PC-3 (cell line): ENCODE data around the gene PRC1. TPM values are rescaled to one million over a fixed set of nuclear protein-coding genes. Genes with fewer than 3 reads are reported as not detected.

Source experiments
- ATAC-seq: fragments of 200-7000 bp; cut with Tn5 transposase; 2 replicates; pipeline ENCODE4 v1.9.1; 2020; ENCODE audit warnings: mild to moderate bottlenecking, moderate library complexity
- BruUV-seq: library from RNA; stranded (reverse); fragments of 400-500 nt; replicated peaks from 2 replicates; lab custom pipeline; 2021; lab: Mats Ljungman, UMichigan
- CTCF ChIA-PET: fragments of 300-600 bp; sonication (Branson Sonifier 250); formaldehyde crosslinking; loops from one replicate; lab custom pipeline; 2022; ENCODE audit warnings: antibody characterized with exemption; lab: Charles Lee
- POLR2A ChIA-PET: fragments of 300-600 bp; sonication (Branson Sonifier 250); formaldehyde crosslinking; loops from one replicate; lab custom pipeline; 2022; ENCODE audit warnings: antibody characterized with exemption; ENCODE audit not compliant: unreplicated experiment; lab: Charles Lee
- DNase-seq: peaks from one replicate; pipeline ENCODE4 v3.0.0-alpha.2; 2015
- H2AFZ ChIP-seq: fragments of 300-600 bp; sonication (generic); 2 replicates; pipeline ENCODE4 v1.6.0; 2016; ENCODE audit warnings: antibody characterized with exemption, low read length
- H3F3A ChIP-seq: fragments of 300-600 bp; sonication (generic); one replicate; pipeline ENCODE4 v1.6.0; 2017; ENCODE audit warnings: antibody characterized with exemption, low read length, control low read depth, mild to moderate bottlenecking; ENCODE audit not compliant: unreplicated experiment
- H3K27ac ChIP-seq: fragments of 300-600 bp; sonication (generic); 2 replicates; pipeline ENCODE4 v1.5.1; 2016; ENCODE audit warnings: mild to moderate bottlenecking, low read length
- H3K27me3 ChIP-seq: fragments of 300-600 bp; sonication (generic); 2 replicates; pipeline ENCODE4 v1.6.1; 2016; ENCODE audit warnings: low read length, mixed read lengths
- H3K36me3 ChIP-seq: fragments of 300-600 bp; sonication (generic); 2 replicates; pipeline ENCODE4 v1.6.1; 2016; ENCODE audit warnings: low read depth, mixed run types, low read length, mixed read lengths
- H3K4me1 ChIP-seq: fragments of 300-600 bp; sonication (generic); 2 replicates; pipeline ENCODE4 v1.5.1; 2016; ENCODE audit warnings: low read length; ENCODE audit not compliant: insufficient read depth
- H3K4me2 ChIP-seq: fragments of 300-600 bp; sonication (generic); 2 replicates; pipeline ENCODE4 v1.6.0; 2016; ENCODE audit warnings: low read length
- H3K4me3 ChIP-seq: fragments of 300-600 bp; sonication (generic); 2 replicates; pipeline ENCODE4 v1.5.1; 2016; ENCODE audit warnings: mild to moderate bottlenecking, low read length, mixed read lengths
- H3K79me2 ChIP-seq: fragments of 300-600 bp; sonication (generic); 2 replicates; pipeline ENCODE4 v1.6.1; 2017; ENCODE audit warnings: low read length, mixed read lengths
- H3K9ac ChIP-seq: fragments of 300-600 bp; sonication (generic); 2 replicates; pipeline ENCODE4 v1.6.0; 2016; ENCODE audit warnings: mild to moderate bottlenecking, low read length
- H3K9me2 ChIP-seq: fragments of 300-600 bp; sonication (generic); replicated peaks from 2 replicates; pipeline ENCODE4 v1.6.1; 2016; ENCODE audit warnings: mixed run types, low read length, mixed read lengths
- H3K9me3 ChIP-seq: fragments of 300-600 bp; sonication (generic); 2 replicates; pipeline ENCODE4 v1.6.1; 2016; ENCODE audit warnings: low read length, mixed read lengths
- H4K20me1 ChIP-seq: fragments of 300-600 bp; sonication (generic); 2 replicates; pipeline ENCODE4 v1.6.1; 2016; ENCODE audit warnings: low read length, mixed read lengths
- EZH2 ChIP-seq: fragments of 300-600 bp; sonication (generic); IDR thresholded peaks from one replicate; pipeline ENCODE4 v1.6.1; 2017; ENCODE audit warnings: antibody characterized with exemption, mild to moderate bottlenecking, low read length; ENCODE audit not compliant: unreplicated experiment
- EZH2phosphoT487 ChIP-seq: fragments of 300-600 bp; sonication (generic); IDR thresholded peaks from 2 replicates; pipeline ENCODE4 v1.6.1; 2018; ENCODE audit warnings: mild to moderate bottlenecking, antibody characterized with exemption, low read length, borderline replicate concordance
- intact Hi-C: fragments of 100-400 bp; cut with micrococcal nuclease; formaldehyde crosslinking; loops from 2 replicates; pipeline ENCODE4 v1.9.0; 2023
- total RNA-seq: library from RNA; depleted of rRNA; stranded (reverse); fragments of >200 nt; gene quantifications from 2 replicates; pipeline ENCODE4 v1.2.3, GENCODE V29; 2014
- TF ChIP-seq, protein P1 (sequence below): fragments of 300-600 bp; sonication (generic); conservative IDR thresholded peaks from 2 replicates; pipeline ENCODE4 v1.5.1; 2017; ENCODE audit warnings: antibody characterized with exemption, low read depth, mild to moderate bottlenecking, low read length

The PRC1 gene
- total RNA-seq, 1 experiment from 2014 or later, result 236 TPM

DNA sequence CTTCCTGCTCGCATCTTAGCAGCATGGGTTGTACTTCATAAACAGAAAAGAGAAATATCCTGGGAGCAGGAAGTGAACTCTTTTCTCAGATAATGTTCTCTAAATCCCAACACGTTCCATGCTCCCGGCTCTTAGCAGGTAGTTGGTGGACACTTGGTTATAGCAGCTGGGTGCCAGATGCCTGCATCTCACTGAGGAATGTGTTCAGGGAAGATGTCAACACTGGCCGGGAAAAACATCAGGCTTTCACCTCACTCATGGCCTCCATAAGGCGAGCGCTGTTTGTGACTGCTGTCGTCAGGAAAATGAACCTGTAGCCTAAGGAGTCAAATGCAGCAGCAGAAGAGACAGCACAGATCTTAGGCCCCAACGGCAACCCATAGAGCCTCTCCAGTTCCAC is 4.4 kb upstream of the PRC1 start:
- Histone ChIP-seq H3F3A (no peaks in the 10 kb centered on the region), H3K79me2 (peaks cover 20% of the 10 kb centered on the region), H4K20me1 (no peaks in the 10 kb centered on the region), H3K27me3 (no peaks in the 10 kb centered on the region), H3K27ac (no peak overlapping the region), H2AFZ (no peak overlapping the region), H3K4me1 (no peaks in the 10 kb centered on the region), H3K4me2 (no peak overlapping the region), H3K9me3 (no peaks in the 10 kb centered on the region), H3K36me3 (peaks cover 23% of the 10 kb centered on the region), H3K9me2 (no peaks in the 10 kb centered on the region), H3K4me3 (no peak overlapping the region), H3K9ac (no peak overlapping the region)
- ChIA-PET POLR2A (no interaction called here), CTCF (no interaction called here)
- DNase-seq, result no peak
- no peak for ATAC-seq
- TF ChIP-seq EZH2phosphoT487 (no peak), EZH2 (no peak)
- TF ChIP-seq, protein P1, sequence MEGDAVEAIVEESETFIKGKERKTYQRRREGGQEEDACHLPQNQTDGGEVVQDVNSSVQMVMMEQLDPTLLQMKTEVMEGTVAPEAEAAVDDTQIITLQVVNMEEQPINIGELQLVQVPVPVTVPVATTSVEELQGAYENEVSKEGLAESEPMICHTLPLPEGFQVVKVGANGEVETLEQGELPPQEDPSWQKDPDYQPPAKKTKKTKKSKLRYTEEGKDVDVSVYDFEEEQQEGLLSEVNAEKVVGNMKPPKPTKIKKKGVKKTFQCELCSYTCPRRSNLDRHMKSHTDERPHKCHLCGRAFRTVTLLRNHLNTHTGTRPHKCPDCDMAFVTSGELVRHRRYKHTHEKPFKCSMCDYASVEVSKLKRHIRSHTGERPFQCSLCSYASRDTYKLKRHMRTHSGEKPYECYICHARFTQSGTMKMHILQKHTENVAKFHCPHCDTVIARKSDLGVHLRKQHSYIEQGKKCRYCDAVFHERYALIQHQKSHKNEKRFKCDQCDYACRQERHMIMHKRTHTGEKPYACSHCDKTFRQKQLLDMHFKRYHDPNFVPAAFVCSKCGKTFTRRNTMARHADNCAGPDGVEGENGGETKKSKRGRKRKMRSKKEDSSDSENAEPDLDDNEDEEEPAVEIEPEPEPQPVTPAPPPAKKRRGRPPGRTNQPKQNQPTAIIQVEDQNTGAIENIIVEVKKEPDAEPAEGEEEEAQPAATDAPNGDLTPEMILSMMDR, result no peak
- intact Hi-C loops, result no loop called here
- no TSS peak for BruUV-seq

DNA sequence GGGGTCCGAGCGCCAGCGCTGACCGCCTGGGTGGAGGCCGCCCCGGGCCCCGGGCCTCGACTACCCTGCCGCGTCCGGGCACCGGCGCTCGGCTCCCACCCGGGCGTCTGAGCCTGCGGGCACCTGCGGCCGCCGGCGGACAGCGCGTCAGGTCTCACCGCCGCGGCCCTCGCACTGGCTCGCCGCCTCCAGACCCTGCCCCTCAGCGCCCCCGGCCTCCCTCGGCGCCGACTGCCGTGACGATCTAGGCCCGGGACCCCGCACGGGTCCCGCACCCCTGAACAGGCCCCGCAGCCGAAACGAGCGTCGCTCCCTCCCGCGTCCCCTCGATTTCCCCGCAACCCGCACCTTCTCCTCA is 297 bp downstream of the PRC1 start:
- Histone ChIP-seq H2AFZ (peak overlapping the region; percentile 91), H3K36me3 (peaks cover 10% of the 10 kb centered on the region), H3K4me3 (peak overlapping the region; percentile 72), H3K4me2 (peak overlapping the region; percentile 92), H3K9me3 (no peaks in the 10 kb centered on the region), H3K79me2 (peaks cover 67% of the 10 kb centered on the region), H3K27me3 (no peaks in the 10 kb centered on the region), H4K20me1 (no peaks in the 10 kb centered on the region), H3K9ac (peak overlapping the region; percentile 94), H3F3A (no peaks in the 10 kb centered on the region), H3K9me2 (no peaks in the 10 kb centered on the region), H3K27ac (peak overlapping the region; percentile 58), H3K4me1 (peaks cover 5% of the 10 kb centered on the region; the same call in 1 of the 2 replicates)
- TF ChIP-seq EZH2phosphoT487, result no peak
- no peak for TF ChIP-seq EZH2
- TF ChIP-seq, protein P1, result no peak
- intact Hi-C loops, result loop anchor here (5.0 kb wide), 2 partner anchors 37 to 62 kb away; partner anchors contain the start of gene HDDC3
- ATAC-seq (peak; percentile 7), DNase-seq (no peak)
- no TSS peak for BruUV-seq
- POLR2A ChIA-PET, result interaction anchor here (1.0 kb wide), 1 partner anchor 45 kb away, joined by 4 read pairs; no protein-coding TSS in a partner anchor
- CTCF ChIA-PET, result no interaction called here

DNA sequence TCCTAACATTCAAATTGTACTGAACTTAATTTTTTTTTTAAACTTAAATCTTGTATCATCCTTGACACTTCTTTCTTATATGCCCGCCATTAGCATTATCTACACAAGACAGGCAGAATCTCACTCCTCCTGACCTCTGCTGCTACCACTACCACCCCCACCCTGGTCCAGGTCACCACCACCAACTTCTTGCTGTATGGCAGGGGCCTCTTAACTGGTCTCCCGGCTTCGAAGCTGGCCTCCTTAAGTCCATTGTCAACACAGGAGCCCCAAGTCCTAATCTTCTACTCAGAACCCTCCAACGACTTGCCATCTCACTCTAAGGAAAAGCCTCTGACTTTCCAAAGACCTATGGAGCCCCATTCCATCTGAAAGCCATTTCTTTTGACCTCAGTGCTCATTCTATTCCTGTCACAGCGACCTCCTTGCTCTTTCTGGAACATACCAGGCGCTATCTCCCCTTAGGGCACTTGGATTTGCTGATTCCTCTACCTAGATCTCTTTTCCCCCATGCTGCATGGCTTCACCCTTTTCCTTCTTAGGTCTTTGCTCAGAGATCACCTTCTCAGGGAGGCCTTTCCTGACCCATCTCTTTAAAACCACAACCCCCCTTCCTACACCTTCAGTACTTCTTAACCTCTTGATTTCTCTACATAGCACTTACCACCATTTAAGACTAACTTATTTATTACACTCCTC is 2.6 kb downstream of the PRC1 start:
- no peak overlapping the region for H2AFZ ChIP-seq
- no peak overlapping the region for H3K27ac ChIP-seq
- peaks cover 90% of the 10 kb centered on the region for H3K79me2 ChIP-seq
- H3K36me3 ChIP-seq, result no peaks in the 10 kb centered on the region
- TF ChIP-seq, protein P1, result no peak
- TF ChIP-seq EZH2 (no peak), EZH2phosphoT487 (no peak)
- DNase-seq (no peak), ATAC-seq (no peak)
- H4K20me1 ChIP-seq, result peaks cover 10% of the 10 kb centered on the region; the same call in 1 of the 2 replicates
- ChIA-PET CTCF (no interaction called here), POLR2A (no interaction called here)
- no TSS peak for BruUV-seq
- H3K4me3 ChIP-seq, result no peak overlapping the region
- peak overlapping the region; percentile 3 for H3K4me2 ChIP-seq
- H3K9ac ChIP-seq, result no peak overlapping the region
- H3K27me3 ChIP-seq, result no peaks in the 10 kb centered on the region
- intact Hi-C loops, result loop anchor here (5.0 kb wide), 2 partner anchors 34 to 59 kb away; partner anchors contain the start of gene HDDC3
- H3K9me2 ChIP-seq, result no peaks in the 10 kb centered on the region
- H3K4me1 ChIP-seq, result peaks cover 5% of the 10 kb centered on the region; the same call in 1 of the 2 replicates
- H3F3A ChIP-seq, result no peaks in the 10 kb centered on the region
- H3K9me3 ChIP-seq, result no peaks in the 10 kb centered on the region
